ENCODE measurements around the gene HDAC9.

DNA sequence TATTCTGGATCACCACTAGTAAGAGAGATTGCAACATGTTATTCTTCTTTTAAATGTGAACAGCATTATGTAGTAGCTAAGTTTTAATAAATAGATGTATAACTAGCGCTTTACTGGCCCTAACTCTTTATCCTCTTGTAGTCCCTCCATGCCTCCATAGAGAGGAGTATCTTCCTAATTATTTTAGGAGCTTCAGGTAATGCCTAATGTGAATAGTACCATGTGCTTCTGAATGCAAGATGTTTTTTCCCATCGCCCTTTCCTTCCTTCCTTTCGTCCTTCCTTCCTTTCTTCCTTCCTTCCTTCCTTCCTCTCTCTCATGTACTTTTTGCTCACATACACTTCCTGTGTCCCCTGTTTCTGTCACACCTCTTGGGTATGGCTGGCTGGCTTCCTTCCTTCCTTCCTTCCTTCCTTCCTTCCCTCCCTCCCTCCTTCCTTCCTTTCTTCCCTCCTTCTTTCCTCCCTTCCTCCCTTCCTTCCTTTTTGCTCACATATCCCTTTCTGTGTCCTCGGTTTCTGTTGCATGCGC lies 290.7 kb downstream of the HDAC9 start:
- TF ChIP-seq, protein P1, sequence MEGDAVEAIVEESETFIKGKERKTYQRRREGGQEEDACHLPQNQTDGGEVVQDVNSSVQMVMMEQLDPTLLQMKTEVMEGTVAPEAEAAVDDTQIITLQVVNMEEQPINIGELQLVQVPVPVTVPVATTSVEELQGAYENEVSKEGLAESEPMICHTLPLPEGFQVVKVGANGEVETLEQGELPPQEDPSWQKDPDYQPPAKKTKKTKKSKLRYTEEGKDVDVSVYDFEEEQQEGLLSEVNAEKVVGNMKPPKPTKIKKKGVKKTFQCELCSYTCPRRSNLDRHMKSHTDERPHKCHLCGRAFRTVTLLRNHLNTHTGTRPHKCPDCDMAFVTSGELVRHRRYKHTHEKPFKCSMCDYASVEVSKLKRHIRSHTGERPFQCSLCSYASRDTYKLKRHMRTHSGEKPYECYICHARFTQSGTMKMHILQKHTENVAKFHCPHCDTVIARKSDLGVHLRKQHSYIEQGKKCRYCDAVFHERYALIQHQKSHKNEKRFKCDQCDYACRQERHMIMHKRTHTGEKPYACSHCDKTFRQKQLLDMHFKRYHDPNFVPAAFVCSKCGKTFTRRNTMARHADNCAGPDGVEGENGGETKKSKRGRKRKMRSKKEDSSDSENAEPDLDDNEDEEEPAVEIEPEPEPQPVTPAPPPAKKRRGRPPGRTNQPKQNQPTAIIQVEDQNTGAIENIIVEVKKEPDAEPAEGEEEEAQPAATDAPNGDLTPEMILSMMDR (IDR thresholded peaks at IDR 0.05; ENCODE audit: insufficient read depth, low read length, poor library complexity, severe bottlenecking) = no peak
- no peak for TF ChIP-seq EZH2phosphoT487 (conservative IDR thresholded peaks at IDR 0.05; ENCODE audit: low read length)
